WERI-Rb-1 (cell line): ENCODE data around the gene CASP7.
"Not testable (repeated sequence)": the region's sequence is repeated elsewhere in the genome, so short reads cannot be mapped to it uniquely, and the experiment has no call there.

Experiments
- DNase-seq: peaks from one replicate; pipeline ENCODE4 v3.0.0-alpha.2; 2020
- H3K27ac ChIP-seq: fragments of 250-450 bp; sonication (Bioruptor Pico); 2 replicates; pipeline ENCODE4 v1.5.1; 2020; ENCODE audit warnings: mild to moderate bottlenecking, moderate library complexity
- H3K27me3 ChIP-seq: fragments of 250-450 bp; sonication (Bioruptor Pico); 2 replicates; pipeline ENCODE4 v1.5.1; 2021; ENCODE audit warnings: mild to moderate bottlenecking, low read depth, moderate library complexity; ENCODE audit not compliant: insufficient read depth, severe bottlenecking
- H3K36me3 ChIP-seq: fragments of 250-450 bp; sonication (Bioruptor Pico); 2 replicates; pipeline ENCODE4 v1.5.1; 2020; ENCODE audit warnings: mild to moderate bottlenecking, moderate library complexity
- H3K4me3 ChIP-seq: 2 replicates; pipeline ENCODE4 v1.5.1; 2011; ENCODE audit warnings: low read depth, mild to moderate bottlenecking, control low read depth, low read length
- H3K9me3 ChIP-seq: fragments of 250-450 bp; sonication (Bioruptor Pico); 2 replicates; pipeline ENCODE4 v1.5.1; 2021; ENCODE audit warnings: mild to moderate bottlenecking, moderate library complexity; ENCODE audit not compliant: severe bottlenecking
- CTCF ChIP-seq: IDR thresholded peaks from 2 replicates; pipeline ENCODE4 v1.5.1; 2011; ENCODE audit warnings: low read depth, mild to moderate bottlenecking, control low read depth, inconsistent platforms, low read length

CASP7 gene

GRCh38 chr10:113764582-113764981 lies 84.9 kb downstream of the CASP7 start:
- Histone ChIP-seq H3K36me3 (no peaks in the 10 kb centered on the region), H3K27ac (no peak overlapping the region), H3K9me3 (no peaks in the 10 kb centered on the region), H3K4me3 (no peak overlapping the region), H3K27me3 (peaks cover 8% of the 10 kb centered on the region)
- DNase-seq = no peak
- TF ChIP-seq CTCF = no peak

GRCh38 chr10:113765910-113766309 lies 86.2 kb downstream of the CASP7 start:
- H3K27ac ChIP-seq = no peak overlapping the region
- H3K36me3 ChIP-seq = no peaks in the 10 kb centered on the region
- TF ChIP-seq CTCF = no peak
- H3K9me3 ChIP-seq = no peaks in the 10 kb centered on the region
- H3K4me3 ChIP-seq = no peak overlapping the region
- peaks cover 13% of the 10 kb centered on the region for H3K27me3 ChIP-seq
- no peak for DNase-seq

GRCh38 chr10:113767222-113767621 lies 87.5 kb downstream of the CASP7 start:
- no peak for TF ChIP-seq CTCF
- Histone ChIP-seq H3K9me3 (no peaks in the 10 kb centered on the region), H3K27me3 (peaks cover 16% of the 10 kb centered on the region), H3K27ac (no peak overlapping the region), H3K36me3 (no peaks in the 10 kb centered on the region), H3K4me3 (no peak overlapping the region)
- DNase-seq = no peak

GRCh38 chr10:113770346-113770745 lies 90.6 kb downstream of the CASP7 start:
- Histone ChIP-seq H3K27me3 (peaks cover 18% of the 10 kb centered on the region), H3K4me3 (no peak overlapping the region), H3K27ac (no peak overlapping the region), H3K9me3 (no peaks in the 10 kb centered on the region), H3K36me3 (no peaks in the 10 kb centered on the region)
- no peak for TF ChIP-seq CTCF
- no peak for DNase-seq

GRCh38 chr10:113771131-113771530 lies 91.4 kb downstream of the CASP7 start:
- H3K4me3 ChIP-seq, H3K9me3 ChIP-seq, H3K36me3 ChIP-seq, DNase-seq, H3K27ac ChIP-seq: not testable (repeated sequence)
- H3K27me3 ChIP-seq = peaks cover 18% of the 10 kb centered on the region

GRCh38 chr10:113775686-113776294 lies 96.1 kb downstream of the CASP7 start:
- Histone ChIP-seq H3K9me3 (no peaks in the 10 kb centered on the region), H3K27ac (no peak overlapping the region), H3K36me3 (no peaks in the 10 kb centered on the region), H3K4me3 (no peak overlapping the region), H3K27me3 (peaks cover 11% of the 10 kb centered on the region)
- no peak for DNase-seq
- no peak for TF ChIP-seq CTCF
